Measurements from ENCODE around the gene UBXN1.
"Not testable (repeated sequence)": the region's sequence is repeated elsewhere in the genome, so short reads cannot be mapped to it uniquely, and the experiment has no call there.

UBXN1 gene

DNA sequence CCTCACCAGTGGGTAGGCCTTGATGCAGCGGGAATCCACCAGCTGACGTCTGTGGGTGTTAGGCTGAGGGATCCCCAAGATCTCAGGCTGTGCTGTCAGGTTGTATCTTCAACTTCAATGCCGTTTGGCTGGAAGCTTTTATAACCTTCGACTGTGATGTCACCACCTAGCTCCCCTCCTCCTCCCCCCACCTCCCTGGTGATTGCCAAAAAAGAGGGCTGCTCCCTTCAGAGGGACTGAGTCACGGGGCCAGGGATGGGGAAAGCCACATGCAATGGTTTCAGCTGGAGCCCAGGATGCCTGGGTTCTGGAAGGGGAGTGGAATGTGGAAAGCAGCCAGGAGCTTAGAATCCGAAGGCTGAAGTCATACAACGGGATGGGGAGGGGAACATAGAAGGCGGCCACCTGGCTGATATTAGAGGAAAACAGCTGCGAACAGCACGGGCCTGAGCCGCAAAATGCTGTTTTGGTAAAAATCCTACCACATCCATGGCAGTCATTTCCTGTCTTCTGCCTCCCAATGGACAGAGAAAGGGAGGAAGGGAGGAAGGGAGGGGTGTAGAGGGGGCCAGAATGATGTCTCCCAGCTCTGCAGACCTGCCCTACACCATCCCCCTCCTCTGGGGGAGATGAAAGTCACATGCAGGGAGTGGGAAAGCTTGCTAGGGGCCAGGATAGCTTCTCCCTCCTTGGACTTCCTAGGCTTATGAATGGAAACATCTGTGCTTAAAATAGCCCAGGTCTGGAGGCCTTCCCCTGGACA is 10.7 kb upstream of the UBXN1 start, which contains the start of gene LRRN4CL:
Gene LRRN4CL, minus strand, starts transcription at position 110 of the 763 bp plus-strand sequence. CDS start 1,022 bp downstream, outside the sequence.
- peak within 1 kb of the TSS; percentile 16; the same call in 1 of the 2 replicates for H3K27ac ChIP-seq (ENCODE audit: low read depth, low read length)
- H2AFZ ChIP-seq (ENCODE audit: low read length, unreplicated experiment), result no peak within 1 kb of the TSS

GRCh38 chr11:62688491-62688890 is 9.6 kb upstream of the UBXN1 start:
- no peaks in the 10 kb centered on the region for H3K27me3 ChIP-seq (ENCODE audit: insufficient read depth, low read length)
- no peaks in the 10 kb centered on the region for H3K79me2 ChIP-seq (ENCODE audit: control insufficient read depth, insufficient read depth, low read length, unreplicated experiment)
- no peak overlapping the region for H2AFZ ChIP-seq (ENCODE audit: low read length, unreplicated experiment)
- H3K36me3 ChIP-seq (ENCODE audit: insufficient read depth, low read length), result peaks cover 15% of the 10 kb centered on the region; the same call in 1 of the 2 replicates
- no peak overlapping the region for H3K4me3 ChIP-seq (ENCODE audit: low read depth, low read length)
- H3K4me1 ChIP-seq (ENCODE audit: control insufficient read depth, insufficient read depth, low read length, unreplicated experiment), result peaks cover 15% of the 10 kb centered on the region
- no peak overlapping the region for H3K27ac ChIP-seq (ENCODE audit: low read depth, low read length)

More for the DNA sequence above, 10.7 kb upstream of the UBXN1 start, which contains the start of gene LRRN4CL:
- Histone ChIP-seq H3K36me3 (ENCODE audit: insufficient read depth, low read length) (peaks cover 15% of the 10 kb centered on the region; the same call in 1 of the 2 replicates), H3K4me3 (ENCODE audit: low read depth, low read length) (peak within 1 kb of the TSS; percentile 9; the same call in 1 of the 2 replicates), H3K4me1 (ENCODE audit: control insufficient read depth, insufficient read depth, low read length, unreplicated experiment) (peaks cover 15% of the 10 kb centered on the region), H3K27me3 (ENCODE audit: insufficient read depth, low read length) (no peaks in the 10 kb centered on the region), H3K79me2 (ENCODE audit: control insufficient read depth, insufficient read depth, low read length, unreplicated experiment) (no peaks in the 10 kb centered on the region)

DNA sequence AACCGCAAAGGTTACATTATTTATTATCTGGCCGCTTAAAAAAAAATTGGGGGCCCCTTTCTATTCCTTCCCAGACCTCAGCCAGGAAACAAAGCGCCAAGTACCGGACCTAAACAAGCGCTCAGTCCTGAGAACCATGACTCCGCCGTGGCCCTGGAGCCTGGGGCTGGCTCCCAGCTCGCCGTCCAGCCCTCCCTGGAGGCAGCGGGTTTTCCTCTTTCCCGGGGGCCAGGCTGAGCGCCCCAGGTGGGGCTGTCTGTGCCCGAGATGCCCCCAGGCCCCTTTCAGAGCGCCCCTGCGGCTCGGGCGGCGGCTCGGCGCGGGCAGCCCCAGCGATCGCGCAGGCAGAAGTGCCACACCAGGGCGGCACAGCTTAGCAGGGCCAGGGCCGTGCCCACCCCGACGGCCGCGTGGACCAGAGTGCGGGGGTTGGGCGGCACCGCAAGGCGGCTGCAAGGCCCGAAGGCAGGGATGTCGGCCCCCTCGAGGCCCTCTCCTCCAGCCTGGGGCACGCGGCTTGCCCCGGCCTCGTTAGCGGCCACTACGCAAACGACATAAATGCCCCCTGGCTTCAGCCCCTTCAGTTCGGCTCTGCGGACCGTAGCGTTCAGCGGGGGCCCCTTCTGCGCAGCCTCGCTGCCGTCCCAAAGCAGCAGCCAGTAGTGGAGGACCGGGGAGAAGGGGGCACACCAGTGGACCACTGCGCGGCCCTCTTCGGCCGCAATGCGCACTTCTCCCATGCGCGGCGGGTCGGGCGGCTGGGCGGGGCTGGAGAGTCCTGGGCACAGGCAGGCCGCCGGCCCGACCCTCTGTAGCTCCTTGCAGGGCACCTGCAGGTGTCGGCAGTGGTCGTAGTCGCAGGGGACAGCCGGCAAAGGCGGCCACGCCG is 8.9 kb upstream of the UBXN1 start:
- peaks cover 15% of the 10 kb centered on the region for H3K4me1 ChIP-seq (ENCODE audit: control insufficient read depth, insufficient read depth, low read length, unreplicated experiment)
- H3K4me3 ChIP-seq (ENCODE audit: low read depth, low read length), result no peak overlapping the region
- no peaks in the 10 kb centered on the region for H3K79me2 ChIP-seq (ENCODE audit: control insufficient read depth, insufficient read depth, low read length, unreplicated experiment)
- no peak overlapping the region for H2AFZ ChIP-seq (ENCODE audit: low read length, unreplicated experiment)
- H3K27ac ChIP-seq (ENCODE audit: low read depth, low read length), result no peak overlapping the region
- no peaks in the 10 kb centered on the region for H3K27me3 ChIP-seq (ENCODE audit: insufficient read depth, low read length)
- peaks cover 12% of the 10 kb centered on the region; the same call in 1 of the 2 replicates for H3K36me3 ChIP-seq (ENCODE audit: insufficient read depth, low read length)

- Histone ChIP-seq H2AFZ (ENCODE audit: low read length, unreplicated experiment) (no peak overlapping the region), H3K27ac (ENCODE audit: low read depth, low read length) (no peak overlapping the region), H3K36me3 (ENCODE audit: insufficient read depth, low read length) (no peaks in the 10 kb centered on the region), H3K4me1 (ENCODE audit: control insufficient read depth, insufficient read depth, low read length, unreplicated experiment) (peaks cover 14% of the 10 kb centered on the region), H3K4me3 (ENCODE audit: low read depth, low read length) (no peak overlapping the region), H3K79me2 (ENCODE audit: control insufficient read depth, insufficient read depth, low read length, unreplicated experiment) (peaks cover 12% of the 10 kb centered on the region), H3K27me3 (ENCODE audit: insufficient read depth, low read length) (no peaks in the 10 kb centered on the region)
Observed at GRCh38 chr11:62682518-62682917, 3.6 kb upstream of the UBXN1 start.

GRCh38 chr11:62680825-62681240 is 2.0 kb upstream of the UBXN1 start:
- Histone ChIP-seq H3K4me1 (ENCODE audit: control insufficient read depth, insufficient read depth, low read length, unreplicated experiment) (peaks cover 19% of the 10 kb centered on the region), H3K27me3 (ENCODE audit: insufficient read depth, low read length) (no peaks in the 10 kb centered on the region), H3K4me3 (ENCODE audit: low read depth, low read length) (no peak overlapping the region), H3K27ac (ENCODE audit: low read depth, low read length) (no peak overlapping the region), H3K36me3 (ENCODE audit: insufficient read depth, low read length) (no peaks in the 10 kb centered on the region), H3K79me2 (ENCODE audit: control insufficient read depth, insufficient read depth, low read length, unreplicated experiment) (peaks cover 12% of the 10 kb centered on the region), H2AFZ (ENCODE audit: low read length, unreplicated experiment) (peak overlapping the region; percentile 36)

- Histone ChIP-seq H2AFZ (ENCODE audit: low read length, unreplicated experiment) (peak overlapping the region; percentile 70), H3K4me3 (ENCODE audit: low read depth, low read length) (peak overlapping the region; percentile 99), H3K79me2 (ENCODE audit: control insufficient read depth, insufficient read depth, low read length, unreplicated experiment) (peaks cover 15% of the 10 kb centered on the region), H3K27me3 (ENCODE audit: insufficient read depth, low read length) (no peaks in the 10 kb centered on the region), H3K36me3 (ENCODE audit: insufficient read depth, low read length) (no peaks in the 10 kb centered on the region), H3K4me1 (ENCODE audit: control insufficient read depth, insufficient read depth, low read length, unreplicated experiment) (peaks cover 19% of the 10 kb centered on the region), H3K27ac (ENCODE audit: low read depth, low read length) (peak overlapping the region; percentile 83)
Observed at GRCh38 chr11:62678433-62678769, 472 bp downstream of the UBXN1 start.

DNA sequence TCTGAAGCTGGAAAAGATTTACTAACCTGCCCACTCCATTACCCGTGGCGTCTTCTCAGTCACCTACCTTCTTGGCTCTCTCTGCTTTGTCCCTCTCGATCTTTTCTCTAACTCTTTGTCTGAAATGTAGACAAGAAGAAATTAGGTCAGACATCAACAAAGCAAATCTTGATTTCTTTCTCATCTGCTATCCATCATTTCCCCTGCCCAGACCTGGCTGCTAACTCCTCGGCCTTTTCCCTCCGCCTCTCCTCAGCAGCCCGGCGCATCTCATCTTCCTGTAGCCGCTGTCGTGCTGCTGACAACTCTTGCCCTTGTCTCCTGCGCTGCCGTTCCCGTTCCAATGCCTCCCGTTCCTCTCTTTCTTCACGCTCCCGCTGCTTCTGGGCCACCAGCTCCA is 1.2 kb downstream of the UBXN1 start:
- Histone ChIP-seq H3K4me1 (ENCODE audit: control insufficient read depth, insufficient read depth, low read length, unreplicated experiment) (peaks cover 25% of the 10 kb centered on the region), H2AFZ (ENCODE audit: low read length, unreplicated experiment) (no peak overlapping the region), H3K36me3 (ENCODE audit: insufficient read depth, low read length) (no peaks in the 10 kb centered on the region), H3K27ac (ENCODE audit: low read depth, low read length) (no peak overlapping the region), H3K27me3 (ENCODE audit: insufficient read depth, low read length) (no peaks in the 10 kb centered on the region), H3K79me2 (ENCODE audit: control insufficient read depth, insufficient read depth, low read length, unreplicated experiment) (peaks cover 20% of the 10 kb centered on the region), H3K4me3 (ENCODE audit: low read depth, low read length) (peak overlapping the region; percentile 99)

GRCh38 chr11:62677156-62677555 is 1.7 kb downstream of the UBXN1 start:
- H3K27ac ChIP-seq (ENCODE audit: low read depth, low read length), result no peak overlapping the region
- peak overlapping the region; percentile 99; the same call in 1 of the 2 replicates for H3K4me3 ChIP-seq (ENCODE audit: low read depth, low read length)
- no peak overlapping the region for H2AFZ ChIP-seq (ENCODE audit: low read length, unreplicated experiment)
- H3K79me2 ChIP-seq (ENCODE audit: control insufficient read depth, insufficient read depth, low read length, unreplicated experiment), result peaks cover 24% of the 10 kb centered on the region
- H3K4me1 ChIP-seq (ENCODE audit: control insufficient read depth, insufficient read depth, low read length, unreplicated experiment), result peaks cover 29% of the 10 kb centered on the region
- no peaks in the 10 kb centered on the region for H3K36me3 ChIP-seq (ENCODE audit: insufficient read depth, low read length)
- no peaks in the 10 kb centered on the region for H3K27me3 ChIP-seq (ENCODE audit: insufficient read depth, low read length)

DNA sequence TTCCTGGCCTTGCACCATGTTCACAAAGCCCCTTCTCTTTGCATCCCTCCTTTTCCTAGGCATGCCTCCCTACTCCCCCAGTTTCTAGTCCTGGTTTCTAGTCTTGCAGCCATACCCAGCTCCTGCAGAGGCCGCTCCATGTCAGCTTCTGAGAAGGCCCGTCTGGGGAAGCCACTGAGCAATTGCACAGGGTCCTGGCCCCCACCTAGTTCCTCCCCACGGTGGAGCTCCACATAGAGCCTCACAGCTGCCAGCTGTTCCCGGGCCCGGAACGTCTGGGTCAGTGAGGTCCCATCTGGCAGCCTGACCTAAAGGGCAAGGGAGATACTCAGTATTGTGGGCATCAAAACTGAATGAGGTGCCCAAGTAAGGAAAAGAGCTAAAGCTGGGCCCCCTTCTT is 2.2 kb downstream of the UBXN1 start:
- Histone ChIP-seq H3K36me3 (ENCODE audit: insufficient read depth, low read length) (no peaks in the 10 kb centered on the region), H3K27me3 (ENCODE audit: insufficient read depth, low read length) (no peaks in the 10 kb centered on the region), H3K27ac (ENCODE audit: low read depth, low read length) (no peak overlapping the region), H3K79me2 (ENCODE audit: control insufficient read depth, insufficient read depth, low read length, unreplicated experiment) (peaks cover 28% of the 10 kb centered on the region), H3K4me1 (ENCODE audit: control insufficient read depth, insufficient read depth, low read length, unreplicated experiment) (peaks cover 29% of the 10 kb centered on the region), H2AFZ (ENCODE audit: low read length, unreplicated experiment) (no peak overlapping the region), H3K4me3 (ENCODE audit: low read depth, low read length) (no peak overlapping the region)

DNA sequence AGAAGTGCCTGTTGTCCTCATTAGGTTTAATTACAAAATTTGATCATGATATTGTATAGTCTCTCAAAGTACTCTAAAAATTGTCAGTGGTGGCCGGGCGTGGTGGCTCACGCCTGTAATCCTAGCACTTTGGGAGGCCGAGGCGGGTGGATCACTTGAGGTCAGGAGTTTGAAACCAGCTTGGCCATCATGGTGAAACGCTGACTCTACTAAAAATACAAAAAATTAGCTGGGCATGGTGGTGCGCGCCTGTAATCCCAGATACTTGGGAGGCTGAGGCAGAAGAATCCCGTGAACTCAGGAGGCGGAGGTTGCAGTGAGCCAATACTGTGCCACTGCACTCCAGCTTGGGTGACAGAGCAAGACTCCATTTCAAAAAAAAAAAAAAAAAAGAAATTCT is 3.5 kb downstream of the UBXN1 start:
- H3K4me3 ChIP-seq (ENCODE audit: low read depth, low read length); H3K36me3 ChIP-seq (ENCODE audit: insufficient read depth, low read length); H3K27ac ChIP-seq (ENCODE audit: low read depth, low read length); H2AFZ ChIP-seq (ENCODE audit: low read length, unreplicated experiment); H3K27me3 ChIP-seq (ENCODE audit: insufficient read depth, low read length): not testable (repeated sequence)
- Histone ChIP-seq H3K79me2 (ENCODE audit: control insufficient read depth, insufficient read depth, low read length, unreplicated experiment) (peaks cover 28% of the 10 kb centered on the region), H3K4me1 (ENCODE audit: control insufficient read depth, insufficient read depth, low read length, unreplicated experiment) (peaks cover 22% of the 10 kb centered on the region)

Data from ACC112 (cell line).